ENCODE results near the gene GGT5.

GGT5 gene

GRCh38 chr22:24190596-24191208 is 54.2 kb downstream of the GGT5 start:
- Histone ChIP-seq H3K27me3 (ENCODE audit: control insufficient read depth in 1 of 2, insufficient read depth in 2 of 2, low read length in 2 of 2) (no peaks in the 10 kb centered on the region), H3K27ac (ENCODE audit: low read depth, low read length) (no peak overlapping the region), H3K9ac (ENCODE audit: low read depth in 1 of 2, low read length in 2 of 2) (no peak overlapping the region), H3K36me3 (ENCODE audit: control insufficient read depth in 1 of 2, insufficient read depth in 2 of 2, low read length in 2 of 2) (no peaks in the 10 kb centered on the region), H3K4me1 (ENCODE audit: control insufficient read depth in 1 of 2, insufficient read depth in 2 of 2, low read length in 2 of 2) (peaks cover 5 to 6% of the 10 kb centered on the region in 2 donors), H3K9me3 (ENCODE audit: control insufficient read depth in 1 of 2, low read length in 2 of 2) (no peaks in the 10 kb centered on the region), H3K4me3 (ENCODE audit: low read depth in 1 of 2, low read length in 2 of 2) (no peak overlapping the region)

- peak overlapping the region in 1 of 2 donors; percentile 11 for H3K4me3 ChIP-seq (ENCODE audit: low read depth in 1 of 2, low read length in 2 of 2)
- no peaks in the 10 kb centered on the region for H3K27me3 ChIP-seq (ENCODE audit: control insufficient read depth in 1 of 2, insufficient read depth in 2 of 2, low read length in 2 of 2)
- no peak overlapping the region for H3K9ac ChIP-seq (ENCODE audit: low read depth in 1 of 2, low read length in 2 of 2)
- H3K4me1 ChIP-seq (ENCODE audit: control insufficient read depth in 1 of 2, insufficient read depth in 2 of 2, low read length in 2 of 2), result peaks cover 3 to 6% of the 10 kb centered on the region in 2 donors
- no peak overlapping the region for H3K27ac ChIP-seq (ENCODE audit: low read depth, low read length)
- no peaks in the 10 kb centered on the region for H3K36me3 ChIP-seq (ENCODE audit: control insufficient read depth in 1 of 2, insufficient read depth in 2 of 2, low read length in 2 of 2)
- H3K9me3 ChIP-seq (ENCODE audit: control insufficient read depth in 1 of 2, low read length in 2 of 2), result no peaks in the 10 kb centered on the region
Measured at GRCh38 chr22:24190159-24190540, 54.7 kb downstream of the GGT5 start.

- peak overlapping the region in 1 of 2 donors; percentile 12 for H3K9ac ChIP-seq (ENCODE audit: low read depth in 1 of 2, low read length in 2 of 2)
- no peaks in the 10 kb centered on the region for H3K36me3 ChIP-seq (ENCODE audit: control insufficient read depth in 1 of 2, insufficient read depth in 2 of 2, low read length in 2 of 2)
- peak overlapping the region in 1 of 2 donors; percentile 11 for H3K4me3 ChIP-seq (ENCODE audit: low read depth in 1 of 2, low read length in 2 of 2)
- H3K4me1 ChIP-seq (ENCODE audit: control insufficient read depth in 1 of 2, insufficient read depth in 2 of 2, low read length in 2 of 2), result peaks cover 3 to 6% of the 10 kb centered on the region in 2 donors
- no peak overlapping the region for H3K27ac ChIP-seq (ENCODE audit: low read depth, low read length)
- H3K9me3 ChIP-seq (ENCODE audit: control insufficient read depth in 1 of 2, low read length in 2 of 2), result no peaks in the 10 kb centered on the region
- H3K27me3 ChIP-seq (ENCODE audit: control insufficient read depth in 1 of 2, insufficient read depth in 2 of 2, low read length in 2 of 2), result no peaks in the 10 kb centered on the region
Measured at GRCh38 chr22:24189249-24190158, 55.4 kb downstream of the GGT5 start.

GRCh38 chr22:24188705-24189248 is 56.1 kb downstream of the GGT5 start:
- Histone ChIP-seq H3K27me3 (ENCODE audit: control insufficient read depth in 1 of 2, insufficient read depth in 2 of 2, low read length in 2 of 2) (no peaks in the 10 kb centered on the region), H3K4me3 (ENCODE audit: low read depth in 1 of 2, low read length in 2 of 2) (no peak overlapping the region), H3K4me1 (ENCODE audit: control insufficient read depth in 1 of 2, insufficient read depth in 2 of 2, low read length in 2 of 2) (peaks cover 3 to 6% of the 10 kb centered on the region in 2 donors), H3K27ac (ENCODE audit: low read depth, low read length) (no peak overlapping the region), H3K9me3 (ENCODE audit: control insufficient read depth in 1 of 2, low read length in 2 of 2) (no peaks in the 10 kb centered on the region), H3K36me3 (ENCODE audit: control insufficient read depth in 1 of 2, insufficient read depth in 2 of 2, low read length in 2 of 2) (no peaks in the 10 kb centered on the region), H3K9ac (ENCODE audit: low read depth in 1 of 2, low read length in 2 of 2) (no peak overlapping the region)

GRCh38 chr22:24187731-24188644 is 56.9 kb downstream of the GGT5 start:
- Histone ChIP-seq H3K27ac (ENCODE audit: low read depth, low read length) (no peak overlapping the region), H3K27me3 (ENCODE audit: control insufficient read depth in 1 of 2, insufficient read depth in 2 of 2, low read length in 2 of 2) (no peaks in the 10 kb centered on the region)

GRCh38 chr22:24186892-24187670 is 57.8 kb downstream of the GGT5 start:
- Histone ChIP-seq H3K9ac (ENCODE audit: low read depth in 1 of 2, low read length in 2 of 2) (no peak overlapping the region), H3K4me3 (ENCODE audit: low read depth in 1 of 2, low read length in 2 of 2) (no peak overlapping the region), H3K27me3 (ENCODE audit: control insufficient read depth in 1 of 2, insufficient read depth in 2 of 2, low read length in 2 of 2) (no peaks in the 10 kb centered on the region), H3K36me3 (ENCODE audit: control insufficient read depth in 1 of 2, insufficient read depth in 2 of 2, low read length in 2 of 2) (no peaks in the 10 kb centered on the region), H3K27ac (ENCODE audit: low read depth, low read length) (no peak overlapping the region), H3K9me3 (ENCODE audit: control insufficient read depth in 1 of 2, low read length in 2 of 2) (no peaks in the 10 kb centered on the region), H3K4me1 (ENCODE audit: control insufficient read depth in 1 of 2, insufficient read depth in 2 of 2, low read length in 2 of 2) (peaks cover 3 to 8% of the 10 kb centered on the region in 2 donors)

More at GRCh38 chr22:24187731-24188644, 56.9 kb downstream of the GGT5 start:
- Histone ChIP-seq H3K4me3 (ENCODE audit: low read depth in 1 of 2, low read length in 2 of 2) (no peak overlapping the region), H3K4me1 (ENCODE audit: control insufficient read depth in 1 of 2, insufficient read depth in 2 of 2, low read length in 2 of 2) (peaks cover 3 to 6% of the 10 kb centered on the region in 2 donors), H3K9ac (ENCODE audit: low read depth in 1 of 2, low read length in 2 of 2) (no peak overlapping the region), H3K9me3 (ENCODE audit: control insufficient read depth in 1 of 2, low read length in 2 of 2) (no peaks in the 10 kb centered on the region), H3K36me3 (ENCODE audit: control insufficient read depth in 1 of 2, insufficient read depth in 2 of 2, low read length in 2 of 2) (no peaks in the 10 kb centered on the region)

GRCh38 chr22:24186352-24186740 is 58.5 kb downstream of the GGT5 start:
- Histone ChIP-seq H3K4me3 (ENCODE audit: low read depth in 1 of 2, low read length in 2 of 2) (no peak overlapping the region), H3K9me3 (ENCODE audit: control insufficient read depth in 1 of 2, low read length in 2 of 2) (no peaks in the 10 kb centered on the region), H3K36me3 (ENCODE audit: control insufficient read depth in 1 of 2, insufficient read depth in 2 of 2, low read length in 2 of 2) (no peaks in the 10 kb centered on the region), H3K4me1 (ENCODE audit: control insufficient read depth in 1 of 2, insufficient read depth in 2 of 2, low read length in 2 of 2) (peaks cover 8 to 15% of the 10 kb centered on the region in 2 donors), H3K9ac (ENCODE audit: low read depth in 1 of 2, low read length in 2 of 2) (no peak overlapping the region), H3K27ac (ENCODE audit: low read depth, low read length) (no peak overlapping the region), H3K27me3 (ENCODE audit: control insufficient read depth in 1 of 2, insufficient read depth in 2 of 2, low read length in 2 of 2) (no peaks in the 10 kb centered on the region)

- H3K27me3 ChIP-seq (ENCODE audit: control insufficient read depth in 1 of 2, insufficient read depth in 2 of 2, low read length in 2 of 2), result no peaks in the 10 kb centered on the region
- no peak overlapping the region for H3K27ac ChIP-seq (ENCODE audit: low read depth, low read length)
- peaks cover 13 to 19% of the 10 kb centered on the region in 2 donors for H3K4me1 ChIP-seq (ENCODE audit: control insufficient read depth in 1 of 2, insufficient read depth in 2 of 2, low read length in 2 of 2)
- no peak overlapping the region for H3K9ac ChIP-seq (ENCODE audit: low read depth in 1 of 2, low read length in 2 of 2)
- H3K9me3 ChIP-seq (ENCODE audit: control insufficient read depth in 1 of 2, low read length in 2 of 2), result no peaks in the 10 kb centered on the region
- H3K36me3 ChIP-seq (ENCODE audit: control insufficient read depth in 1 of 2, insufficient read depth in 2 of 2, low read length in 2 of 2), result no peaks in the 10 kb centered on the region
- H3K4me3 ChIP-seq (ENCODE audit: low read depth in 1 of 2, low read length in 2 of 2), result no peak overlapping the region
Measured at GRCh38 chr22:24185501-24186351, 59.2 kb downstream of the GGT5 start.

Measured in duodenal mucosa (tissue), 2 donors.